G401.6 (cell line): ENCODE data around the gene MRGPRD.

Experiments used
- FAIRE-seq: peaks from 2 replicates; lab custom pipeline; 2012; peaks lifted over from hg19 to GRCh38; lab: Jason Lieb, UNC

Gene MRGPRD

DNA sequence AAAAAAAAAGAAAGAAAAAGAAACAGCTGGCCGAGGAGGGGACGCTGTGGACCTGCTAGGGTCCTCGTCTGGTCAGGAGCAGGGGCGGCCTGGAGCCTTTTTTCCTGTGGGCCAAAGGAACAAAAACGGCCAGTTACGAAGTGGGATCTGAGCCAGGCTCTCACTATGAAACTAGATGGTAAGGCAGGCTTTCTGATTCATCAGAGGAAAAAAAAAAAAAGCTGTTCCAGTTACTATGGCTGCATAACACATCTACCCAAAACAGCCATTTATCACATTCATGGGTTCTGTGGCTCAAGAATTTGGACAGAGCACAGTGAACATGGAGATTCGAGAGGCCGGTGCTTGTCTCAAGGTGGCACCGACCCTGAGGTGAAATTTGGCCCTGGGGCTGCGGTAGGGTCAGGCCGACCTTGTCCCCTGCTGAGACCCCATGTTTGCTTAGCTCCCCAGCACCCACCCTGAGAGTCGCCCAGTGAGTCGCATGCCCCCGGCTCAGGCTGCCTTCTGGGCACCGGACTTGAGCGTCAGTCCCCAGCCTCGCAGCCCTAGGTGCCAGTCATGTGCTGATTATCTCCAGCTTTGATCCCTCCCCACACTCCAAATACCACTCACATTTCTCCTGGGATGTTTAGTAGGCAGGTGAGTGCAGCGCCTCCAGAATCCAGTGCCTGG is 34.2 kb downstream of the MRGPRD start:
- no peak for FAIRE-seq

DNA sequence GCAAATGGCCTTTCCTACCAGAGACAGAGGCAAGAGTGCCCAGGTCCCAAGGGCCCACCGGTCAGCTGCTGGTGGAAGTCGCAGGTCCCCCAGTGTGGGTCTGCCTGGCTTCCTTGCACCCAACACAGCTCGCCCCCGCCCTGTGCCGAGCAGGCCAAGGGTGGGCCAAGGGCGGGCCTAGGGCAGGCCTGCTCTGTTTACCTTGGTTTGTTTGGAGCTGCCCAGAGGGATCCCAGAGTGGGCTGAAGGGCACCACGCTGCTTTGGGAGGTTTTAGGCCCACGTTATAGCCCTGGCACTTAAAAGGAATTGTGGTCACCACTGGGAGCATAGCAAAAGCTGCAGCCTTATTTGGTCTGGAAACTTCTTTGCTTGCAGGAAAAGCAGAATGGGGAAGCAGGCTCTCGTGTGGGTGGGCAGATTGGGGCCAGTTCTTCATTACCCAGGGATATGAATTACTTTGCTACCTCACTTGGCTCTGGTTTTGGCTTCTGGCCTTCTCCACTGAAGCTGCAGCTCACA is 38.0 kb downstream of the MRGPRD start:
- FAIRE-seq: no peak

DNA sequence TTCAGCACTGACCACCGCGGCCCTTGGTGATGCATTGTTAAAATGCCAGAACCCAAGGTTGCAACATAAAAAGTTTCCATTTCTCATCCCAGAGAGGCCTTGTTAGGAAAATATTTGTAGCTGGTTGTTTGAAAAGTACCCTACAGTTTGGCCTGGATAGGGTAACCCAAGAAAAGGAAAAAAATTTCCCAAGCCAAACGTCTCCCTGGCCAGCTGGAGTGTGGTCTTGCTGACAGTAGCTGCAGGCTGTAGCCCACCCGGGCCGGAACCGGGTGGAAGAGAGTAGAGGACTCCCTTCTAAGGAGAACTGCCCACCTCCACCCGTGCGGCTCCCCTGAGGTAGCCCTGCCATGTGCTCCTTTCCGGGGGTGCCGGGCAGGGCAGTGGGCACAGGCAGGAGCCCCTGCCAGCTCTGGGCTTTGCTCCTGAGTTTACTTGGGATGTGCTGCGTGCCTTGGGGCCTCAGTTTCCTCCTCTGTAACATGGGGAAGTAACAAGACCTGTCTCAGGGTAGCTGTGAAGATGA is 38.6 kb downstream of the MRGPRD start:
- FAIRE-seq: no peak

DNA sequence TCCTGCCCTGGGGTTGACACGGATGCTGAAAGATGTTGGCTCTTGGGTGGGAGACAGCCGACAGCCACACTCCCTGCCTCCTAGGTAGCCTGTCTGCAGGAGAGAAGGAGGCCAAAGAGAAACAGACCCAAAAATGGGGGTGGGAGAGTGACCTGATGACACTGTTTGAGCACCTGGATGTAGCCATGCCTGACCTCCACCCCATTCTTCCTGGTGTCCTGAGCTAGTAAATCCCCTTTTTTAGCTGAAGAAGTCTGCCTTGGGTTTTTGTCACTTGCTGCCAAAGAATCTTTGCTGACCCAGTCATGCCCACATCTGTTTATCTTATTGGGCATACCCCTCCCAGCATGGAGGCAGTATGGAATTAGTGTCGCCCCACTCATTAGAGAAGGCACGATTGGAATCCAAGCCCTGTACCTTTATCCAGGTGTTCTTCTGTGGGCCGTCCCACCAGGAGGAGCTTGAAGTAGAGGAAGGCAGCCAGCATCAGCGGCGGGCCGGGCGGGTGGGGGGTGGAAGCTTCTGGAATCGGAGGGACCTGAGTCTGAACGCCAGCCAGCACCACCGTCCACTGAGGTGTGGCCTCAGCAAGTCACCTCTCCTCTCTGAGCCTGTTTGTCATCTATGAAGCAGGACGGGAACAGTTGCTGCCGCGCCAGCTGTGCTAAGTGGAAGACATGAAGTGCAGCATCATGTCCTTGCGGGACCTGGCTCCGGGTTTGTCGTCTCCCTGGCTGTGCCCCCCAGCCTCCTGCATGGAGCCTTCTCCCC is 39.3 kb downstream of the MRGPRD start:
- no peak for FAIRE-seq

DNA sequence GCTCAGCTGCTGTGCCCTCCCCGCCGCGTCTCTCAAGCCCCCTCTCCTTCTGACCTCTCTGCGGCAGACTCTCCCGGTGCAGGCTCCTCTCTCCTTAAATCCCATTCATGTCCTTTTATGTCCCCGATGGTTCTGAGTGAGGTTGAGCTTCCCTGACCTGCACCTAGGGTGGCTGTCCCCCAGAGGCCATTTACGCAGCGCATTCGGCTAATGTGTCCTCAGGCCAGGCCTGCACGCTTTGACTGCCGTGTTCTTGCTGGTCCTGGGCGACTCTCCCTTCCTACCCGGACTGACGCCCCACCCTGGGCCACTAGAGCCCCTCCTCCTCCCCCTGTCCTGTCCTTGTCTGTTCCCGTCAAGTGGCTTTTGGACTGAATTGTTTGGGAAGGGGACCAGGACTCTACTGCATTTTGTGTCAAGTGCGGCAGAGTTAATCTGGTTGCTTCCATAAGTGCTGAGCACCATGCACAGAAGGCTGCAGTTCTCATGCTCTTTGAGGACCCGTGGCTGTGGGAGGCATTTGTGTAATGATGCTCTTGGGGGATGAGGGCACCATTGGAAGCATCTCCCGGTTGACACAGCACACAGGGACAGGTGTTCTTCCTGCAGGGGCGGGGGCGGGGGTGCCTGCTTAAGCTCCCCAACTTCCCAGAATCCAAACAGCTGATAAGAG is 40.0 kb downstream of the MRGPRD start:
- FAIRE-seq: no peak

DNA sequence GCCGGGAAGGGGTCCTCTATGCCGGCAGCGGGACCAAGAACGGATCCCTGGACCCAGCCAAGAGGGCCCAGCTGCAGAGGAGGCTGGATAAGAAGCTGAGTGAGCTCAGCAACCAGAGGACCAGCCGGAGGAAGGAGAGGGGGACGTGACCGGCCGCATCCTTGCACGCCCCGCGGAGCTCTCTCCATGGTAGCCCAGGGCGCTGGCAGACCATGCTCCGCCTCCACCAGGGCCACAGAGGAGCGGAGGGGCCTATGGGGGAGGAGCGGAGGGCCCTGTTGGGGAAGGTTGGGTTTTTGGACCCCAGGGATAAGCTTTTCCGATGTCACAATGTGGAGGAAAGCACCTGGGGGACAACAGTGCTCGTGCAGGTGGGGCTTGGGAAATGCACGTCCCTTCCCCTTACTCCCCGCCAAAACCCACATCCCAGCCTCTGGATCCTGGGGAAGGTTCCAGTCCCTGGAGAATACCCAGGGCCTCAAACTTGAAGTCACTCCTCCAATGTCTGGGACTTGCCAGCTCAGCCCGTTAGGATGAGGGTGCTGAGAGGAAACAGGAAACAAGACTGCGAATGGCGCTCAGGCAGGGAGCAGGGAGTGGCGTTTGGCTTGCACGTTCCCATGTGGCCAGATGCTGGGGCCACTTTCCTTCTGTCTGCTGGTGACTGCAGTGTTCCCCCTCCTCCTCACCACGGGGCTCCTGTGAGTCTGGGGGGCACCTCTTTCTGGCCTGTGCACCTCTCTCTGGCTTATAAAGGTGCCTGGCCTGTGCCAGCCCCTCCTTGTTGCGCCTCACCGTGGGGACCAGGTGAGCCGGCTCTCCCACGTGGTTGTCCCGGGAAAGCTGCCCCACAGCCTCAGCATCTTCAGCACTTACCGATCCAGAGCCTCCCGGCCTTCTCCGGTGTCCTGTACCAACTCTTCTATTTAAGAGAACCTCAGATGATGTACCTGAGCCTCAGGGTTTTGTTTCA is 40.9 kb downstream of the MRGPRD start:
- FAIRE-seq: no peak

DNA sequence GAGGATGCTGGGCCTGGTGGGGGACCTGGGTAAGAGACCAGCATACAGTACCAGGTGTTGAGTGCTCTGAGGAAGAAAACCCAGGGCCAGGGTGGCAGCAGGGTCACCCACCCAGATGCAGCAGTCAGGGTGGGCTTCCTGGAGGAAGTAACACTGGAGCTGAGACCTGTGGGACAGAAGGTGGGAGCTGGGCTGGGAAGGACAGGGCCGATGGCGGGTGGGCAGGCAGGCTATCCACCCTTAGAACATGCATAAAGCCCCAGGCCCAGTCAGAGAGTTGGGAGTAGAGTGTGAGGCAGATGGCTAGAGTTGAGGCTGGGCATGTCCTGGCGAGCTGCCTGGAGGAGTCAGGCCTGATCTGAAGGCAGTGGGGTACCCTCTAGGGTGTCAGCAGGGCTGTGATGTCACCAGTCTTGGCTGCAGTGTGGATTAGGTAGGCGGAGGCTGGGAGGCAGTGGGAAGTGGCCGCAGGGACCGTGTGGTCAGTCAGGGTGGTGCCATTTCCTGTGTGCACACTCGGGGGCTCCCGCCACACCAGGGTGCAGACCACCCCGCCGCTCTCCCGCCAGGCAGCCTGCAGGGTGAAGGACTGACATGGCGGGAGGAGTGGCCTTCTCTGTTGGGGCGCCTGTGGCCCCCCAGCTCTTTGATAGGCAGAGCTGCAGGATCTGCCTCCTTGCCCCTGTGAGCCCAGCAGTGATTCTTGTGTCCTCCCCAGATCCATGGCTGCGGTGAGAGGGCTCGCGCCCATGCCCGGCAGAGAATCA is 41.8 kb downstream of the MRGPRD start:
- no peak for FAIRE-seq

DNA sequence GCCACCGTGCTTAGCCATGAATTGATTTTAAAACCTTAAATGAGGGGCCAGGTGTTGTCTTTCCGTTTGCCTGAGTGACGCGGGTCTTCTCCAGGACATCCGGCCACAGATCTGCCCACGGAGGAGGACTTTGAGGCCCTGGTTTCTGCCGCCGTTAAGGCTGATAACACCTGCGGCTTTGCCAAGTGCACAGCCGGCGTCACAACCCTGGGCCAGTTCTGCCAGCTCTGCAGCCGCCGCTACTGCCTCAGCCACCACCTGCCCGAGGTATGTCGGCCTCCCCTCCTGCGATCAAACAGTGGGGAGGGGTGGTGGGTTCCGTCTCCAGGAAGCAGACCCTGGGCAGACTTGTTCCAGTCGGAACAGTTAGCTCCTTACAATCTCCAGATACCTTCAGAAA is 42.7 kb downstream of the MRGPRD start:
- no peak for FAIRE-seq

DNA sequence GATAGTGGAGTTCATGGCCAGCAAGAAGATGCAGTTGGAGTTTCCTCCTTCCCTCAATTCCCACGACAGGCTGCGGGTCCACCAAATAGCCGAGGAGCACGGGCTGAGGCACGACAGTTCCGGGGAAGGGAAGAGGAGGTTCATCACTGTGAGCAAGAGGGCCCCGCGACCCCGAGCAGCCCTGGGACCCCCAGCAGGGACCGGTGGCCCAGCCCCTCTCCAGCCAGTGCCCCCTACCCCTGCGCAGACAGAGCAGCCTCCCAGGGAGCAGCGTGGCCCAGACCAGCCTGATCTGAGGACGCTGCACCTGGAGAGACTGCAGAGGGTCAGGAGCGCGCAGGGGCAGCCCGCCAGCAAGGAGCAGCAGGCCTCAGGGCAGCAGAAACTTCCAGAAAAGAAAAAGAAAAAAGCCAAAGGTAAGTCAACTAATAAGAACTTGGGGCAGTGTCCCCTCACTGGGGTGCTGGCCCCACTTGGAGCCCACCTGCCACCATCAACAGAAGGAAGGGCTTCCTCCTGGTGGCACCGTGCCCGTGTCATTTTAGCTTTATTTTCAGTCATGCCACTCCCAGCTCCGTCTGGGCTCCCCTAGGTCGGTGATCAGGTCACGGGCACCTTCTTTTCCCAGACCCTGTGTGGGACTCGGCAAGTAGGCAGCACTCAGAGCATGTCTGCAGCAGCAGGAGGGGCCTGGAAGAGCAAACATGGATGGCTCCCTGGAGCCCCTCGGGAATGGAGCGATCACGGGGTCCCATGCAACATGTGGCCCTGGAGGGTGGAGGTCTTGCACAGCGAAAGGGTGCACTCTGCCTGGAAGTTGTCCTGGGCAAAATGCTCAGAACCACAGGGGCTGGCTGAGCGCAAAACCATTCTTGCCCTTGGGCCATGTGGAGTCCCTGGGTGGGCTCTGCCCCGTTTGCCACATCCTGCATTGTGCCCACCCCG is 43.8 kb downstream of the MRGPRD start:
- FAIRE-seq: no peak

DNA sequence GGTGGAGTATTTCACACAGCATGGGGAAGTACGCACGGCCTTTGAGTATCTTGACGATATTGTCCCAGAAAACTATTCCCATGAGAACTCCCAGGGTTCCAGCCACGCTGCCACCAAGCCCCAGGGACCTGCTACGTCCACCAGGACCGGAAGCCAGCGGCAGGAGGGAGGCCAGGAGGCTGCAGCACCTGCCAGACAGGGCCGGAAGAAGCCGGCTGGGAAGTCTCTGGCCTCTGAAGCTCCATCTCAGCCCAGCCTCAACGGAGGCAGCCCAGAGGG is 44.5 kb downstream of the MRGPRD start:
- no peak for FAIRE-seq

DNA sequence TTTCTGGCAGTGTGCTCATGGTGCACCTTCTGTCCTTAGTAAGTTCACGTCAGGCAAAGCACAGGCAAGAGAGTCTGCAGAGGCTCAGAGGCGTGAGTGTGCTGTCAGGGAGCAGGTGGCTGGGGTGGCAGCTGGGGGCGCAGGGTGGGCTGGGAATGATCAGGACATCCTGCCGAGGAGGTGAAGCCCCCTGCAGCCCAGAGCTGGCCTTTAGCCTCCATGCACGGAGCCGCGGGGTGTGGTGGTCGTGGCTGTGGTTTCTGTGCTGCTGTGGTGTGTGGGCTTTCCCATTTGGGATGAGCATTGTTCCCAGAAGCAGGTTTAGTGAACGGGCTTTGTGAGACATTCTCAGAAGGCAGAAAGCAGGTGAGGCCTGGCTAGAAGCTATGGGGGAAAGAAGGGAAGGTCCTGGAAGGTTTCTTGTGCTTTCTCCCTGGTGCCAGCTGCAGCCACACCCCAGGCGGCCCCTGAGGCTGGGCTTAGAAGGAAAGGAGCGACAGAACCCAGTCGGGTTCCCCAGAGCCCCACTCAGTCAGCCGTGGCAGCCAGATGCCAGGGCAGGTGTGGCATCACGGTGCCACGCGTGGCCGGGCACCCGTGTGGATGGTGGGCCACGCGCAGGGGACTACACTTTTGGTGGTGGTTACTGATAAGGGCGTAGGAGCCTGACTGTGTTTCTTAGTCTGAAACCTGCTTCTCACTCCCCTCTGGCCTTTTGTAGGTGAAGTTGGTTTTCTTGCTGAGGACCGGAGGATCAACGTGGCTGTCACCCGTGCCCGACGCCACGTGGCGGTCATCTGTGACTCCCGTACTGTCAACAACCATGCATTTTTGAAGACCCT is 45.0 kb downstream of the MRGPRD start:
- no peak for FAIRE-seq

DNA sequence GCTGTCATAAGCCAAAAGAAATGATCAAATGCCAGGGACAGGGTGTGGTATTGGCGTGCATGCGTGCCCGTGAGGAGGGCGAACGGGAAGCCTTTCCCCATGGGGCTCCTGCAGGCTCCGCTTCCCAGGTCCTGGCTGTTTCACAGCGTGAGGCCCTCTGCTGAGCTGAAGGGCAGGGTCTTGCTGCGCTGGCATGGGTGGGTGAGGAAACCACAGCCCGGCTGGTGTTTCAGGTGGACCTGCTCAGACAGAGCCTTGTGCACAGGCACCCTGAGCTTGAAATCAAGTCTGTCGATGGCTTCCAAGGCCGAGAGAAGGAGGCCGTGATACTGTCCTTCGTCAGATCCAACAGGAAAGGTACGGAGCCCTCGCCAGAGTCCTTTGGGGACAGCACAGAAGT is 45.7 kb downstream of the MRGPRD start:
- FAIRE-seq: no peak

DNA sequence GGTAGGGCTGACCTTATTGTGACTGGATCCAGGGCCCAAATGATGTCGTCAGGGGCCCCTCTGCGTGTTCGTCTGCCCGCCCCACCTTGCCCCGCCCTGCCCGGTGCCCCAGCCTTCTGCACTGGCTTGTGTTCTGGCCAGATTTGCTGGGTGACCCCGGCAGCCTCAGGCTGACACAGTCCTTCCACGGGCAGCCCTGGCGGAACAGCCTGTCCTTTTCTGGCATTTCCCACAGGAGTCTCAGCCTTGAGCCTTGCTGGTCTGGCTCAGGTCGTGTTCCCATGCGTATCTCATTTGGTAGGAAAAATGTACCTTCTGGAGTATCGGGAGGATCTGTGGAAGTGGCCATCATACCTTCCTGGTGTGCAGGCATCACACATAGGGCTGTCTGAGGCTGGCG is 46.1 kb downstream of the MRGPRD start:
- FAIRE-seq: no peak

DNA sequence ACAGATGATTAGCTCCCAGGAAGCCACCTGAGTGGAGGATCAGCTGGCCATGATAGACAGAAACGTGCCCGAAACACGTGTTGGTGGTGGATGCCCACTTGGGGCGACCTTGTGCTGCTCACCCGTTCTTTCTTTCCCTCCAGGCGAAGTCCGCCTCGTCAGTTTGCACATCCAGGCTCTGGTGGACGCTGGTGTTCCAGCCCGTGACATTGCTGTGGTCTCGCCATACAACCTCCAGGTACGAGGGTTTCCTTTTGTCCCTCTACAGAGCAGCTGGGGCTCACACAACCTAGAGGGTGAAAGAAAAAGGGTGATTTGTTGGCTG is 46.5 kb downstream of the MRGPRD start:
- no peak for FAIRE-seq

DNA sequence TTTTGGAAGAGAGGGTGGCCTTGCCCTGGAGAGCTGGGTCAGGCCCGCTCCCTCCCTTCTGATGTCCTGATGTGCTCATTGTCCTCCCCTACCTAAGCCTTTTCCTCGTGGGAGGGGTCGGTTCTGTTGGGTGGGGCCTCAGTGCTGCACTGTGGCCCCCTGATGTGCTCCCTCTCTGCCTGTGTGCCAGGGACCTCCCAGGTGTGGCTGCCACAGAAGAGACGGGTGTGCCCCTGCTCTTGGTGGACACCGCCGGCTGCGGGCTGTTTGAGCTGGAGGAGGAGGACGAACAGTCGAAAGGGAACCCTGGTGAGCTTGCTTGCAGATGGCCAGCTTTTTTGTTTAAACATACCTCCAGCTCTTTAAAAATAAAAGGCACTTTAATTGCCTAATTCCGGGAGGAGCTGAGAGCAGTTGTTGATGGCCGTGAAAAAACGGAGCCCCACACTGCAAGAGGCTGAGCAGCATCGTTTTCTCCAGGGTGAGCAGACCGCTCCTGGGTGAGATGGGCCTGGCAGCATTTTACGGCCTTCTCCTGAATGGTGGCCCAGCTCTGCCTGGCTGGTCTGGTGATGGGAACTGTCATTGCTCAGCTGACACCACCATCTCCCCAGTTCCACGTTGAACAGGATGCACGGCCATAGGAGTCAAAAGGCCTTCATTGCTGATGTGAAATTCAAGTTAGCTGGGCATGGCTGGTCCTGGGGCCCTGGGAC is 47.0 kb downstream of the MRGPRD start:
- no peak for FAIRE-seq

DNA sequence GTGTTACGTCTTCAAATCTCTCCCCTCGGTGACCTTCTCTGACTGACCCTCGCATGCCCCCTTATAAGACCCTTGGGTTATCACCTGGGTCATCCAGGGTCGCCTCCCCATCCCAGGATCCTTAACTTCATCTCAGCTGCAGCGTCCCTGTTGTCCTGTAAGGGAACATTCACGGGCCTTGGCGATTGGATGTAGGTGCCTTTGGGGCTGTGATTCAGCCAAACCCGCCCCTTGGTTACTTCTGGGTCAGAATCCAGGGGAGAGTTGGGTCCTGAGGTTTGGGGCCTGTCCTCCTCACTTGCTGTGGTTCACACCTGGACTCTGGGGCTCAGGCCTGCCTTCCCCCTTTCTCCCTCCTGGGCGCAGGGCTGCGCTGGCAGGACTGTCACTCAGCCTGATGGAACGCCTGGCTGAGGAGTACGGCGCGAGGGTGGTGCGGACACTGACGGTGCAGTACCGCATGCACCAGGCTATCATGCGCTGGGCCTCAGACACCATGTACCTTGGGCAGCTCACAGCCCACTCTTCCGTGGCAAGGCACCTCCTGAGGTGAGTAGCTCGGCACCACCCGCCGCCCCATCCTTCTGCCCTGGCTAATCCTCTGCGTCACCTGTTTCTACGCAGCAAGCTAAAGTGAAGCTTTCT is 47.7 kb downstream of the MRGPRD start:
- no peak for FAIRE-seq

DNA sequence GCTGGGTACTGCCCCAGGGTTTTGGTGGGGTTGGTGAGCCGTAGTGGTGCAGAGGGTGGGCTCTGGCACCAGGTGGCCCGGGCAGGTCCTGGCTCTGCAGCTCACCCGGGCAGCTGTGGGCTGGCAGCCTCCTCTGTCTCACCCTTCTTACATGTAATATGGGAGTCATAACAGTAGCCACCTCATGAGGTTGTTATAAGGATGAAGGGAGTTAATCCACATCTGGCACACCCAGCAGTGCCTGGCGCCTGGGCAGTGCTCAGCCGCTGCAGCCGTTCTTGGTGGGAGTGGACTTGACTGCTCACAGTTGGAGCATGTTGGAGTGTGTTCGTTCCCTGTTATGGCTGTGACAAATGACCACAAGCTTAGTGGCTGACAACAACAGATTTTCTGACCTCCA is 48.4 kb downstream of the MRGPRD start:
- no peak for FAIRE-seq

DNA sequence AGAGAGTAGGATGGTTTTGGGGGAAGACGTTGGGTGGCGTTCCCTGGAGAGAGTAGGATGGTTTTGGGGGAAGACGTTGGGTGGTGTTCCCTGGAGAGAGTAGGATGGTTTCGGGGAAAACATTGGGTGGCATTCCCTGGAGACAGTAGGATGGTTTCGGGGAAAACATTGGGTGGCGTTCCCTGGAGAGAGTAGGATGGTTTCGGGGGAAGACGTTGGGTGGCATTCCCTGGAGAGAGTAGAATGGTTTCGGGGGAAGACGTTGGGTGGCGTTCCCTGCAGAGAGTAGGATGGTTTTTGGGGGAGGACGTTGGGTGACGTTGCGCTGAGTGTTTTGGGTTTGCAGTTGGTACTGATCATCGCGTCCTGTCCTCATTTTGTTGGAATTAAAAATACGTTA is 48.9 kb downstream of the MRGPRD start:
- FAIRE-seq: no peak
